GM12878 (cell line): ENCODE measurements around the gene DOHH. TPM values are rescaled to one million over a fixed set of nuclear protein-coding genes. Genes with fewer than 3 reads are reported as not detected.

Experiments
- ASH2L ChIP-seq: fragments of 300-600, 200-600 bp; sonication (generic); IDR thresholded peaks from 2 replicates; pipeline ENCODE4 v1.6.1; 2017; ENCODE audit warnings: low read depth, mild to moderate bottlenecking, borderline replicate concordance
- ATF7 ChIP-seq: fragments of 450-650 bp; IDR thresholded peaks from 2 replicates; pipeline ENCODE4 v1.6.1; 2016; ENCODE audit warnings: low read depth, mild to moderate bottlenecking
- BACH1 ChIP-seq: fragments of 450-650 bp; IDR thresholded peaks from 2 replicates; pipeline ENCODE4 v1.6.1; 2017; ENCODE audit warnings: mild to moderate bottlenecking, borderline replicate concordance
- BCL11A ChIP-seq: IDR thresholded peaks from 2 replicates; pipeline ENCODE4 v1.6.1; 2011; ENCODE audit warnings: low read depth, low read length
- ELK1 ChIP-seq: IDR thresholded peaks from 2 replicates; pipeline ENCODE4 v1.6.1; 2012; ENCODE audit warnings: low read depth, low read length, improper control_type of control experiment
- ESRRA ChIP-seq: IDR thresholded peaks from 2 replicates; pipeline ENCODE4 v1.6.1; 2012; ENCODE audit warnings: mild to moderate bottlenecking, low read length, improper control_type of control experiment
- FOS ChIP-seq: IDR thresholded peaks from 3 replicates; pipeline ENCODE4 v1.6.1; 2011; ENCODE audit warnings: borderline replicate concordance; ENCODE audit not compliant: insufficient read length; ENCODE audit errors: extremely low read depth
- JUND ChIP-seq: IDR thresholded peaks from 2 replicates; pipeline ENCODE4 v1.6.1; 2012; ENCODE audit warnings: low read depth, mild to moderate bottlenecking, low read length, improper control_type of control experiment, moderate library complexity
- MAX ChIP-seq: IDR thresholded peaks from 2 replicates; pipeline ENCODE4 v1.6.1; 2012; ENCODE audit warnings: low read depth, low read length, improper control_type of control experiment
- PRDM15 ChIP-seq: fragments of 450-650 bp; formaldehyde crosslinking; IDR thresholded peaks from 2 replicates; pipeline ENCODE4 v1.4.0; 2020; ENCODE audit warnings: mild to moderate bottlenecking, moderate library complexity
- ZBTB4 ChIP-seq: fragments of 450-650 bp; formaldehyde crosslinking; IDR thresholded peaks from 2 replicates; pipeline ENCODE4 v1.4.0; 2022; ENCODE audit warnings: mild to moderate bottlenecking, moderate library complexity
- ZBTB40 ChIP-seq: fragments of 450-650 bp; IDR thresholded peaks from 2 replicates; pipeline ENCODE4 v1.6.1; 2016; ENCODE audit warnings: mild to moderate bottlenecking, moderate library complexity, borderline replicate concordance
- ZNF207 ChIP-seq: fragments of 450-650 bp; IDR thresholded peaks from 2 replicates; pipeline ENCODE4 v1.6.1; 2014; ENCODE audit warnings: antibody characterized with exemption, mild to moderate bottlenecking, borderline replicate concordance
- ZNF24 ChIP-seq: fragments of 450-650 bp; IDR thresholded peaks from 2 replicates; pipeline ENCODE4 v1.6.1; 2017; ENCODE audit warnings: antibody characterized with exemption, mild to moderate bottlenecking
- polyA plus RNA-seq, 11 experiments: library from polyadenylated mRNA; depleted of rRNA in 4 of 11; unstranded in 6 of 11; stranded (reverse) in 5 of 11; fragments of >200 nt; fragmentation: Nextera tagmentation in 4 of 11; fragmentation: Illumina TruSeq in 1 of 11; extraction: Ambion mirVana in 4 of 11; extraction: Trizol in 1 of 11; gene quantifications; 1 replicate in 1 of 11; 2 replicates in 10 of 11; pipeline versions ENCODE4 v1.2.1 to v1.2.3, GENCODE V29; 2011 to 2016; ENCODE audit warnings: inconsistent platforms in 2 of 11, missing spikeins in 2 of 11, low read depth in 1 of 11
- total RNA-seq, 4 experiments: library from RNA; depleted of rRNA in 3 of 4; stranded (reverse); fragments of >200 nt in 3 of 4; fragmentation: Illumina TruSeq in 1 of 4; extraction: Trizol in 1 of 4; gene quantifications; 2 replicates each; pipeline versions ENCODE4 v1.2.1 to v1.2.3, GENCODE V29; 2013 to 2021

Gene DOHH
- total and polyA plus RNA-seq, 10 of the 15 experiments (the other 5 are each of a cell fraction or from before 2014, with no cell fraction given): 0.11 to 28.6 (median 11.7) TPM

- TF ChIP-seq ZBTB40 (no peak), BACH1 (no peak), ATF7 (no peak), ELK1 (no peak), MAX (no peak), ZNF207 (no peak), FOS (no peak), JUND (no peak), ASH2L (no peak), BCL11A (no peak), ZBTB4 (CRISPR knock-in tag) (no peak), ZNF24 (no peak), ESRRA (no peak), PRDM15 (no peak)
Observed at GRCh38 chr19:3526507-3527237, 26.2 kb upstream of the DOHH start (continued).
